Gastroesophageal sphincter (tissue), 3 donors: ENCODE measurements around the gene COA7.

ENCODE experiments used
- CTCF ChIP-seq, 4 experiments: fragments of 200-600 bp in 2 of 4; fragments of 450-650 bp in 2 of 4; sonication (generic) in 1 of 4; IDR thresholded peaks; one replicate each; pipeline ENCODE4 v1.5.1; 2017 to 2019; ENCODE audit warnings: antibody characterized with exemption in 4 of 4, mild to moderate bottlenecking in 2 of 4, moderate library complexity in 2 of 4
- POLR2AphosphoS5 ChIP-seq: sonication (generic); formaldehyde crosslinking; IDR thresholded peaks from one replicate; pipeline ENCODE4 v1.6.1; 2017; ENCODE audit warnings: antibody characterized with exemption

- no peak for TF ChIP-seq CTCF (IDR thresholded peaks at IDR 0.05)
- TF ChIP-seq POLR2AphosphoS5 = no peak
Observed at GRCh38 chr1:52667984-52668383, 30.2 kb downstream of the COA7 start.
